Gastroesophageal sphincter (tissue), 3 donors: ENCODE data around the gene L3MBTL4.

Source experiments
- POLR2A ChIP-seq, 2 donors: fragments of 450-650 bp; IDR thresholded peaks; one replicate each; pipeline ENCODE4 v1.6.1; 2017; ENCODE audit warnings: antibody characterized with exemption in 2 of 2, mild to moderate bottlenecking in 2 of 2, moderate library complexity in 1 of 2
- POLR2AphosphoS5 ChIP-seq: sonication (generic); formaldehyde crosslinking; IDR thresholded peaks from one replicate; pipeline ENCODE4 v1.6.1; 2017; ENCODE audit warnings: antibody characterized with exemption
- TF ChIP-seq, protein P1 (sequence below), 4 experiments: fragments of 200-600 bp in 2 of 4; fragments of 450-650 bp in 2 of 4; sonication (generic) in 1 of 4; IDR thresholded peaks; one replicate each; pipeline ENCODE4 v1.5.1; 2017 to 2019; ENCODE audit warnings: antibody characterized with exemption in 4 of 4, mild to moderate bottlenecking in 2 of 4, moderate library complexity in 2 of 4

DNA sequence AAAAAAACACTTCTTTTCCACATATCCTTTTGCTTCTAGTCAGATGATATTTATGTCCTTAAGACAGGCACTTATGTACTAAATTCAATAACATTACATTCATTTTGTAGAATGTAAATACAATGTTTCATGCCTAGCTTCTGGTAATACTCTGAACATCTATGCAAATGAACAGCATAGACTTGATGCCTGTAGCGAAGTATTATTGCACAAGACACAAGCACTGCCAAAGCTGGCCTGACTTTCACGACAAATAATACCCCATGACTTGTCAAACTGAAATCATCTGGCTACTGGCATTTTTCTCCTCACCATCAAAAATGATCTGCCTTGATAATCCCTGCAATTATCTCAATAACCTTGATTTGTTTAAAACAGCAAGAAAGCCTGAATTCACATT lies 101.3 kb downstream of the L3MBTL4 start:
- TF ChIP-seq, protein P1, sequence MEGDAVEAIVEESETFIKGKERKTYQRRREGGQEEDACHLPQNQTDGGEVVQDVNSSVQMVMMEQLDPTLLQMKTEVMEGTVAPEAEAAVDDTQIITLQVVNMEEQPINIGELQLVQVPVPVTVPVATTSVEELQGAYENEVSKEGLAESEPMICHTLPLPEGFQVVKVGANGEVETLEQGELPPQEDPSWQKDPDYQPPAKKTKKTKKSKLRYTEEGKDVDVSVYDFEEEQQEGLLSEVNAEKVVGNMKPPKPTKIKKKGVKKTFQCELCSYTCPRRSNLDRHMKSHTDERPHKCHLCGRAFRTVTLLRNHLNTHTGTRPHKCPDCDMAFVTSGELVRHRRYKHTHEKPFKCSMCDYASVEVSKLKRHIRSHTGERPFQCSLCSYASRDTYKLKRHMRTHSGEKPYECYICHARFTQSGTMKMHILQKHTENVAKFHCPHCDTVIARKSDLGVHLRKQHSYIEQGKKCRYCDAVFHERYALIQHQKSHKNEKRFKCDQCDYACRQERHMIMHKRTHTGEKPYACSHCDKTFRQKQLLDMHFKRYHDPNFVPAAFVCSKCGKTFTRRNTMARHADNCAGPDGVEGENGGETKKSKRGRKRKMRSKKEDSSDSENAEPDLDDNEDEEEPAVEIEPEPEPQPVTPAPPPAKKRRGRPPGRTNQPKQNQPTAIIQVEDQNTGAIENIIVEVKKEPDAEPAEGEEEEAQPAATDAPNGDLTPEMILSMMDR (IDR thresholded peaks at IDR 0.05) = no peak
- TF ChIP-seq POLR2A (IDR thresholded peaks at IDR 0.05) = no peak
- no peak for TF ChIP-seq POLR2AphosphoS5
